Upper lobe of left lung (tissue), 6 donors: ENCODE data around the gene NAB2. TPM values are rescaled to one million over a fixed set of nuclear protein-coding genes. Genes with fewer than 3 reads are reported as not detected.

ENCODE experiments used
- ATAC-seq, 2 donors: fragments of 200-7000 bp; cut with Tn5 transposase; one replicate each; pipeline ENCODE4 v1.9.1; 2022; ENCODE audit warnings: mild to moderate bottlenecking in 2 of 2, moderate library complexity in 2 of 2; ENCODE audit not compliant: low FRiP score in 2 of 2
- DNase-seq, 2 donors: peaks; one replicate each; pipeline ENCODE4 v3.0.0-alpha.2; 2019 to 2020
- H3K27ac ChIP-seq, 4 donors: fragments of 200-600 bp; sonication (generic); one replicate each; pipeline ENCODE4 v1.5.1; 2016 to 2019
- H3K27me3 ChIP-seq, 4 donors: fragments of 200-600 bp; sonication (generic); one replicate each; pipeline ENCODE4 v1.5.1; 2017 to 2019
- H3K36me3 ChIP-seq, 4 donors: fragments of 200-600 bp; sonication (generic); one replicate each; pipeline ENCODE4 v1.5.1; 2016 to 2019
- H3K4me1 ChIP-seq, 4 donors: fragments of 200-600 bp; sonication (generic); one replicate each; pipeline ENCODE4 v1.5.1; 2018 to 2019
- H3K4me3 ChIP-seq, 4 donors: fragments of 200-600 bp; sonication (generic); one replicate each; pipeline ENCODE4 v1.5.1; 2017 to 2019; ENCODE audit warnings: mild to moderate bottlenecking in 2 of 4, moderate library complexity in 1 of 4
- H3K9me3 ChIP-seq, 4 donors: fragments of 200-600 bp; sonication (generic); one replicate each; pipeline ENCODE4 v1.5.1; 2018 to 2019
- EP300 ChIP-seq, 4 donors: sonication (generic); formaldehyde crosslinking; IDR thresholded peaks; one replicate each; pipeline ENCODE4 v1.5.1; 2017; ENCODE audit warnings: antibody characterized with exemption in 4 of 4, control low read depth in 2 of 4
- POLR2A ChIP-seq, 4 donors: fragments of 450-650 bp; IDR thresholded peaks; one replicate each; pipeline ENCODE4 v1.5.1; 2016 to 2017; ENCODE audit warnings: antibody characterized with exemption in 4 of 4, mild to moderate bottlenecking in 2 of 4
- POLR2AphosphoS5 ChIP-seq, 2 donors: sonication (generic); formaldehyde crosslinking; IDR thresholded peaks; one replicate each; pipeline ENCODE4 v1.5.1; 2017; ENCODE audit warnings: antibody characterized with exemption in 2 of 2
- WGBS, 2 donors: methylation state at CpG; one replicate each; pipeline ENCODE4 v1.1.5; 2017 to 2018; 5-methylcytosine and 5-hydroxymethylcytosine counted together
- total RNA-seq, 6 donors: library from RNA; depleted of rRNA in 4 of 6; stranded (reverse); fragments of >200 nt in 4 of 6; gene quantifications; one replicate each; pipeline versions ENCODE4 v1.1.0 to v1.2.1, GENCODE V29; 2016 to 2021
- donor health status: DM: no; HTN: no; CAD: no; lungs with moderate emphysema.
- donor health status: DM: no; HTN: yes; CAD: no; lungs with severe emphysema.

Gene NAB2
- total RNA-seq, 6 donors from 2014 or later = 18.1 to 64.9 (median 31.5) TPM

GRCh38 chr12:57142727-57143126 is 53.8 kb downstream of the NAB2 start:
- H3K27me3 ChIP-seq = no peaks in the 10 kb centered on the region
- H3K4me3 ChIP-seq = no peak overlapping the region
- peak overlapping the region in 3 of 4 donors; percentile 10 to 54 (median 39) for H3K27ac ChIP-seq
- no peak for ATAC-seq
- H3K4me1 ChIP-seq = peaks cover 28 to 46% (median 41%) of the 10 kb centered on the region in 4 donors
- no peaks in the 10 kb centered on the region for H3K9me3 ChIP-seq
- no peak for TF ChIP-seq POLR2A (IDR thresholded peaks at IDR 0.05)
- DNase-seq = no peak
- peaks cover 4 to 75% (median 30%) of the 10 kb centered on the region in 4 donors for H3K36me3 ChIP-seq
- 75 to 80% methylated on average over 4 to 7 of the region's 7 CpGs for WGBS, 2 donors

DNA sequence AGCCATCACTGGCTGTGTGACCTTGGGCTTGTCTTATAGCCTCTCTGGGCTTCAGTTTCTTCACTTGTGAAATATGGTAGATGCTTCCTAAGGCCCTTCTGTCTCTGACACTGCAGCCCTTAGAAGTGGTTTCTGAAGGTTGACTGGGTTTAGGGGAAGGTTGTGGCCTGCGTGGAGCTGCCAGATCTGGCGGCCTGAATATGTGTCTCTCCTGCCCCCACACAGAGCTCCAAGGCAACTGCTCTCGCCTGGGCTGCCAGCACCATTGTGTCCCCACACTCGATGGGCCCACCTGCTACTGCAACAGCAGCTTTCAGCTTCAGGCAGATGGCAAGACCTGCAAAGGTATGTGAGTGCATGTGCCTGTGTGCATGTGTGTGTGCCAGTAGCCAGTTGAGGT is 54.5 kb downstream of the NAB2 start:
- WGBS, 2 donors = 67 to 90% methylated on average over 3 to 4 of the region's 4 CpGs
- peaks cover 27 to 46% (median 41%) of the 10 kb centered on the region in 4 donors for H3K4me1 ChIP-seq
- peaks cover 4 to 74% (median 30%) of the 10 kb centered on the region in 4 donors for H3K36me3 ChIP-seq
- no peak overlapping the region for H3K4me3 ChIP-seq
- H3K27me3 ChIP-seq = no peaks in the 10 kb centered on the region
- TF ChIP-seq POLR2AphosphoS5 (IDR thresholded peaks at IDR 0.05) (no peak), POLR2A (IDR thresholded peaks at IDR 0.05) (no peak), EP300 (IDR thresholded peaks at IDR 0.05) (no peak)
- ATAC-seq (no peak), DNase-seq (no peak)
- H3K27ac ChIP-seq = peak overlapping the region in 1 of 4 donors; percentile 10
- H3K9me3 ChIP-seq = no peaks in the 10 kb centered on the region

Other genes with a start within 250 kb of the NAB2 start
- not detected for gene SDR9C7, start 154.7 kb upstream of the NAB2 start, total RNA-seq
- gene RDH16, start 131.5 kb upstream of the NAB2 start, total RNA-seq = under 1 TPM in 5 of 6 donors, not detected in 1; 0.46 to 0.98 (median 0.54) TPM
- 1 to 10 TPM; 3.2 to 9.4 (median 6.2) TPM for gene ZBTB39, start 82.6 kb upstream of the NAB2 start, total RNA-seq
- not detected for gene TAC3, start 72.6 kb upstream of the NAB2 start, total RNA-seq
- gene MYO1A, start 39.0 kb upstream of the NAB2 start, total RNA-seq = 1 to 10 TPM in 2 of 6 donors, under 1 TPM in 3, not detected in 1; under 0.01 to 6.2 (median 0.67) TPM
- gene NEMP1, start 10.3 kb upstream of the NAB2 start, total RNA-seq = 10 to 100 TPM in 3 of 6 donors, 1 to 10 TPM in 3; 6.2 to 13.6 (median 10.0) TPM
- 100 to 1,000 TPM; 123 to 605 (median 251) TPM for gene STAT6, start 22.2 kb downstream of the NAB2 start, total RNA-seq
- 100 to 1,000 TPM; 137 to 504 (median 308) TPM for gene LRP1, start 39.4 kb downstream of the NAB2 start, total RNA-seq
- gene LRP1-AS, start 58.5 kb downstream of the NAB2 start, total RNA-seq = not detected
- gene NXPH4, start 127.7 kb downstream of the NAB2 start, total RNA-seq = under 1 TPM in 3 of 6 donors, not detected in 3; 0.20 to 0.94 (median 0.22) TPM
- gene SHMT2, start 140.6 kb downstream of the NAB2 start, total RNA-seq = 10 to 100 TPM; 37.9 to 92.0 (median 52.0) TPM
- 10 to 100 TPM in 1 of 6 donors, 1 to 10 TPM in 5; 4.3 to 10.5 (median 5.6) TPM for gene STAC3, start 162.1 kb downstream of the NAB2 start, total RNA-seq